ENCODE data around the gene NFIC. TPM values are rescaled to one million over a fixed set of nuclear protein-coding genes. Genes with fewer than 3 reads are reported as not detected.

NFIC gene
- total RNA-seq, 2 experiments from 2014 or later = 1.5 to 1.7 TPM

GRCh38 chr19:3323658-3324057 is 42.7 kb upstream of the NFIC start:
- no peak for TF ChIP-seq CTCF (conservative IDR thresholded peaks at IDR 0.05; ENCODE audit: low read length)
- TF ChIP-seq EZH2phosphoT487 (IDR thresholded peaks at IDR 0.05; ENCODE audit: borderline replicate concordance, low read depth, low read length) = no peak
- BruUV-seq (replicated peaks) = no TSS peak
- Histone ChIP-seq H3K4me1 (ENCODE audit: insufficient read depth, low read length, poor library complexity, severe bottlenecking) (no peaks in the 10 kb centered on the region), H3K4me2 (ENCODE audit: low read length) (no peak overlapping the region), H3K9me3 (ENCODE audit: low read length) (no peaks in the 10 kb centered on the region), H4K20me1 (ENCODE audit: insufficient read depth, low read length) (no peaks in the 10 kb centered on the region), H3K36me3 (ENCODE audit: insufficient read depth, low read length) (no peaks in the 10 kb centered on the region), H3K79me2 (ENCODE audit: insufficient read depth, low read depth, low read length) (no peaks in the 10 kb centered on the region), H3K27ac (ENCODE audit: low read depth, low read length, poor library complexity, severe bottlenecking) (no peak overlapping the region), H3K4me3 (ENCODE audit: low read depth, low read length, poor library complexity, severe bottlenecking) (no peak overlapping the region), H3K9me2 (ENCODE audit: insufficient read depth, low read length) (no peaks in the 10 kb centered on the region), H2AFZ (ENCODE audit: low read length) (no peak overlapping the region)
- ChIA-PET POLR2A (no interaction called here), CTCF (ENCODE audit: unreplicated experiment) (no interaction called here)
- intact Hi-C loops (cut with micrococcal nuclease; ENCODE audit: unreplicated experiment) = no loop called here
- no peak for DNase-seq (ENCODE audit: low spot score)

GRCh38 chr19:3324405-3324856 is 42.0 kb upstream of the NFIC start:
- TF ChIP-seq EZH2phosphoT487 (IDR thresholded peaks at IDR 0.05; ENCODE audit: borderline replicate concordance, low read depth, low read length) = no peak
- peak; percentile 86 for TF ChIP-seq CTCF (conservative IDR thresholded peaks at IDR 0.05; ENCODE audit: low read length)
- H3K4me1 ChIP-seq (ENCODE audit: insufficient read depth, low read length, poor library complexity, severe bottlenecking) = no peaks in the 10 kb centered on the region
- H3K27ac ChIP-seq (ENCODE audit: low read depth, low read length, poor library complexity, severe bottlenecking) = no peak overlapping the region
- no peak overlapping the region for H2AFZ ChIP-seq (ENCODE audit: low read length)
- no peaks in the 10 kb centered on the region for H4K20me1 ChIP-seq (ENCODE audit: insufficient read depth, low read length)
- no peaks in the 10 kb centered on the region for H3K9me3 ChIP-seq (ENCODE audit: low read length)
- CTCF ChIA-PET (ENCODE audit: unreplicated experiment) = no interaction called here
- no peak overlapping the region for H3K4me3 ChIP-seq (ENCODE audit: low read depth, low read length, poor library complexity, severe bottlenecking)
- POLR2A ChIA-PET = no interaction called here
- H3K79me2 ChIP-seq (ENCODE audit: insufficient read depth, low read depth, low read length) = no peaks in the 10 kb centered on the region
- H3K9me2 ChIP-seq (ENCODE audit: insufficient read depth, low read length) = no peaks in the 10 kb centered on the region
- H3K36me3 ChIP-seq (ENCODE audit: insufficient read depth, low read length) = no peaks in the 10 kb centered on the region
- intact Hi-C loops (cut with micrococcal nuclease; ENCODE audit: unreplicated experiment) = no loop called here
- no TSS peak for BruUV-seq (replicated peaks)
- H3K4me2 ChIP-seq (ENCODE audit: low read length) = no peak overlapping the region
- peak; percentile 48 for DNase-seq (ENCODE audit: low spot score)

- H3K9me2 ChIP-seq (ENCODE audit: insufficient read depth, low read length) = no peaks in the 10 kb centered on the region
- intact Hi-C loops (cut with micrococcal nuclease; ENCODE audit: unreplicated experiment) = loop anchor here (5.0 kb wide), 1 partner anchor 117 kb away; no protein-coding TSS in a partner anchor
- no peak overlapping the region for H3K4me2 ChIP-seq (ENCODE audit: low read length)
- no TSS peak for BruUV-seq (replicated peaks)
- no peak overlapping the region for H3K4me3 ChIP-seq (ENCODE audit: low read depth, low read length, poor library complexity, severe bottlenecking)
- ChIA-PET POLR2A (no interaction called here), CTCF (ENCODE audit: unreplicated experiment) (no interaction called here)
- H4K20me1 ChIP-seq (ENCODE audit: insufficient read depth, low read length) = no peaks in the 10 kb centered on the region
- no peak overlapping the region for H3K27ac ChIP-seq (ENCODE audit: low read depth, low read length, poor library complexity, severe bottlenecking)
- H3K36me3 ChIP-seq (ENCODE audit: insufficient read depth, low read length) = no peaks in the 10 kb centered on the region
- no peak for DNase-seq (ENCODE audit: low spot score)
- no peaks in the 10 kb centered on the region for H3K9me3 ChIP-seq (ENCODE audit: low read length)
- no peaks in the 10 kb centered on the region for H3K4me1 ChIP-seq (ENCODE audit: insufficient read depth, low read length, poor library complexity, severe bottlenecking)
- TF ChIP-seq CTCF (conservative IDR thresholded peaks at IDR 0.05; ENCODE audit: low read length) (no peak), EZH2phosphoT487 (IDR thresholded peaks at IDR 0.05; ENCODE audit: borderline replicate concordance, low read depth, low read length) (no peak)
- no peak overlapping the region for H2AFZ ChIP-seq (ENCODE audit: low read length)
- no peaks in the 10 kb centered on the region for H3K79me2 ChIP-seq (ENCODE audit: insufficient read depth, low read depth, low read length)
Measured at GRCh38 chr19:3325451-3325850, 40.9 kb upstream of the NFIC start.
